ENCODE measurements around the gene CDC42BPA. TPM values are rescaled to one million over a fixed set of nuclear protein-coding genes. Genes with fewer than 3 reads are reported as not detected.

Gene CDC42BPA
- total RNA-seq, 1 donor from 2014 or later: 42.7 TPM

GRCh38 chr1:226988334-226988666 is 330.0 kb downstream of the CDC42BPA start:
- no peaks in the 10 kb centered on the region for H3K9me3 ChIP-seq
- no peak overlapping the region for H3K4me3 ChIP-seq
- no peak for TF ChIP-seq CTCF (IDR thresholded peaks at IDR 0.05)
- TF ChIP-seq POLR2A (IDR thresholded peaks at IDR 0.05): no peak
- peak in 1 of 2 donors; percentile 10 for TF ChIP-seq POLR2AphosphoS5 (IDR thresholded peaks at IDR 0.05; ENCODE audit: insufficient read depth in 1 of 2, low read depth in 1 of 2)
- H3K27ac ChIP-seq: no peak overlapping the region
- peaks cover 0 to 30% of the 10 kb centered on the region in 2 donors for H3K36me3 ChIP-seq
- H3K4me1 ChIP-seq: peaks cover 9% of the 10 kb centered on the region
- DNase-seq (ENCODE audit: extremely low spot score in 2 of 2): no peak
- intact Hi-C loops (cut with DNase I): no loop called here
- H3K27me3 ChIP-seq: no peaks in the 10 kb centered on the region

GRCh38 chr1:226987623-226988333 is 330.5 kb downstream of the CDC42BPA start:
- H3K36me3 ChIP-seq: peaks cover 0 to 35% of the 10 kb centered on the region in 2 donors
- H3K27ac ChIP-seq: no peak overlapping the region

GRCh38 chr1:226987179-226987536 is 331.1 kb downstream of the CDC42BPA start:
- no peak for TF ChIP-seq POLR2A (IDR thresholded peaks at IDR 0.05)
- no peak for TF ChIP-seq CTCF (IDR thresholded peaks at IDR 0.05)
- TF ChIP-seq POLR2AphosphoS5 (IDR thresholded peaks at IDR 0.05; ENCODE audit: insufficient read depth in 1 of 2, low read depth in 1 of 2): no peak
- intact Hi-C loops (cut with DNase I): no loop called here

More at GRCh38 chr1:226987623-226988333, 330.5 kb downstream of the CDC42BPA start:
- H3K4me3 ChIP-seq: no peak overlapping the region
- H3K27me3 ChIP-seq: no peaks in the 10 kb centered on the region
- DNase-seq (ENCODE audit: extremely low spot score in 2 of 2): no peak
- H3K4me1 ChIP-seq: peaks cover 9% of the 10 kb centered on the region
- H3K9me3 ChIP-seq: no peaks in the 10 kb centered on the region
- no peak for TF ChIP-seq CTCF (IDR thresholded peaks at IDR 0.05)
- no peak for TF ChIP-seq POLR2A (IDR thresholded peaks at IDR 0.05)
- no peak for TF ChIP-seq POLR2AphosphoS5 (IDR thresholded peaks at IDR 0.05; ENCODE audit: insufficient read depth in 1 of 2, low read depth in 1 of 2)
- intact Hi-C loops (cut with DNase I): no loop called here

GRCh38 chr1:226986496-226987178 is 331.7 kb downstream of the CDC42BPA start:
- no peak for DNase-seq (ENCODE audit: extremely low spot score in 2 of 2)
- H3K4me1 ChIP-seq: peaks cover 9% of the 10 kb centered on the region
- H3K27ac ChIP-seq: no peak overlapping the region
- no peaks in the 10 kb centered on the region for H3K27me3 ChIP-seq
- intact Hi-C loops (cut with DNase I): no loop called here
- H3K36me3 ChIP-seq: peaks cover 0 to 44% of the 10 kb centered on the region in 2 donors
- no peak overlapping the region for H3K4me3 ChIP-seq
- H3K9me3 ChIP-seq: no peaks in the 10 kb centered on the region
- TF ChIP-seq POLR2AphosphoS5 (IDR thresholded peaks at IDR 0.05; ENCODE audit: insufficient read depth in 1 of 2, low read depth in 1 of 2) (no peak), POLR2A (IDR thresholded peaks at IDR 0.05) (no peak), CTCF (IDR thresholded peaks at IDR 0.05) (no peak)

More at GRCh38 chr1:226987179-226987536, 331.1 kb downstream of the CDC42BPA start:
- Histone ChIP-seq H3K27me3 (no peaks in the 10 kb centered on the region), H3K27ac (no peak overlapping the region), H3K9me3 (no peaks in the 10 kb centered on the region), H3K4me3 (no peak overlapping the region), H3K36me3 (peaks cover 0 to 41% of the 10 kb centered on the region in 2 donors), H3K4me1 (peaks cover 9% of the 10 kb centered on the region)
- DNase-seq (ENCODE audit: extremely low spot score in 2 of 2): no peak
